Measurements from ENCODE around the gene FAM162A.

FAM162A gene

DNA sequence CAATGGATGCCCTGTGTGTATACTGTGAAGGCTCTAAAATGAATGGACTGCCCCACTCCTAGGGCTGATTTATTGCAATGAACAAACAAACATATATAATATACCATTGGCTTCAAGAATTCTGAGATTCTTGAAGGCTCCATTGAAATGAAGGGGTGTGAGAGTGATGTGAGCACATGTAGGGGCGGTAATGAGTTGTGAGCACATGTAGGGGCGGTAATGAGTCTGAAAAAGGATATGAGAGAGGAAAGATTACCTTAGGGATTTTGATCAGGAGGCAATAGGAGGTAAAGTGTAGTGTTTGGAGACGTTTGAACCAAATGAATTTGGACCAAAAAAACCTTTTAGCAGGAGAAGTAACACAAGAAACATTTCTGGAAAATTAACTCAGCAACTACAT lies 3.7 kb downstream of the FAM162A start:
- DNase-seq (ENCODE audit: low read depth in 2 of 2, low spot score in 1 of 2): no peak

- DNase-seq (ENCODE audit: low read depth in 2 of 2, low spot score in 1 of 2): no peak
Measured at GRCh38 chr3:122389197-122389596, 5.2 kb downstream of the FAM162A start.

DNA sequence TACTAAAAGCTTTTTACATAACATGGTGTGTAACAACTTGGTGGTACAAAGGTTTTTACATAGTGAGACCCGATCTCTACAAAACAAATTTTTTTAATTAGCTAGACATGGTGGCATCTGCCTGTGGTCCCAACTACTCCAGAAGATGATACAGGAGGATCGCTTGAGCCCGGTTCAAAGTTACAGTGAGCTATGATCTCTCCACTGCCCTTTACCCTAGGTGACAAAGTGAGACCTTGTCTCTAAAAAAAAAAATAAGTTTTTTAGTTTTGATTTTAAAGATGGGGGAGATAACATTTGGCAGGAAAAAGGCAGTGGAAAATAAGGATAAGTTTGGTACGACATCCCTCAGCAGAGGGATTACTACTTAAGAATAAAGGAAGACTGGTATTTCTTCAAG lies 5.9 kb downstream of the FAM162A start:
- DNase-seq (ENCODE audit: low read depth in 2 of 2, low spot score in 1 of 2): no peak

GRCh38 chr3:122390665-122391064 lies 6.7 kb downstream of the FAM162A start:
- no peak for DNase-seq (ENCODE audit: low read depth in 2 of 2, low spot score in 1 of 2)

DNA sequence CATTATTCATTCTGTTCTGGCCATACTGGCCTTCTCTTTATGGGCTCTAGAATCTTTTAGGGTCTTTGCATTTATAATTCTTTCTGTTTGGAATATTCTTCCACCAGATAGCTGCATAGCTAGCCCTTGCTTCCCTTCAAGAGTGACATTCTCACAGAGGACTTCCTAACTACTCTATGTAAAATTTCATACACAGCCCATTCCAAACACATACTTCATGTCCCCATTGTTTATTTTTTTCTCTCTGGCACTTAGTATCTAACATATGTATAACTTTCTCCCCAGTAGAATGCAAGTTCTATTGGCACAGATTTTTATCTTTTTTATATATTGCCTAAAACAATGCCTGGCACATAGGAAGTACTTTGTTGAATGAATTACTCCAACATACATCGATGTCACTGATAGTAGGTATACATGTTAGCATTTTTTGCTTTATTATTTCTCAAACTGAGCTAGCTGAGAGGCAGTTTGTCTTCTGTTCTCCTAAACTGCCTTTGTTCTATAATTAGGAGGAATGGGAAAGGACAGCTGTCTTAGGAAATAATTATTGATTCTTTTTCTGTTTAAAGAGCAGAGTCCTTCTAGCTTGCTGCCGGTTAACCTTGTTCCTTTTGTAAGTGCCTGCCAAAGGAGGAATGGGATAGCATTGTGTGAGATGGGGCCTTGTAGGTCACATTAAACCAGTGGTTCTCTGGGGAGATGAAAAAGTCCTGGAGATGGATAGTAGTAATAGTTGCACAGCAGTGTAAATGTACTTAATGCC lies 7.9 kb downstream of the FAM162A start:
- no peak for DNase-seq (ENCODE audit: low read depth in 2 of 2, low spot score in 1 of 2)

- no peak for DNase-seq (ENCODE audit: low read depth in 2 of 2, low spot score in 1 of 2)
Measured at GRCh38 chr3:122392868-122393844, 9.2 kb downstream of the FAM162A start.

GRCh38 chr3:122394173-122394572 lies 10.2 kb downstream of the FAM162A start:
- no peak for DNase-seq (ENCODE audit: low read depth in 2 of 2, low spot score in 1 of 2)

DNA sequence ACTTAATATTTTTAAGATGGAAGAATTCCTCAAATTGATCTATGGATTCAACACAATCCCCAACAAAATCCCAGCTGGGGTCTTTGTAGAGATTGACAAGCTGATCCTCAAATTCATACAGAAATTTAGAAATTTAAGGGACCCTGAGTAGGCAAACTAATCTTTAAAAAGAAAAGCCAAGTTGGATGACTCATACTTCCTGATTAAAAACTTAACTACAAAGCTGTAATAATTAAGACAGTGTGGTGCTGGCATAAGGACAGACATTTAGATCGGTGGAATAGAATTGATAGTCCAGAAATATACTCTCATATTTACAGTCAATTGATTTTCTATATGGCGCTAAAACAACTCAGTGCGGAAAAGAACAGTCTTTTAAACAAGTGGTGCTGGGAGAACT lies 11.6 kb downstream of the FAM162A start:
- no peak for DNase-seq (ENCODE audit: low read depth in 2 of 2, low spot score in 1 of 2)

DNA sequence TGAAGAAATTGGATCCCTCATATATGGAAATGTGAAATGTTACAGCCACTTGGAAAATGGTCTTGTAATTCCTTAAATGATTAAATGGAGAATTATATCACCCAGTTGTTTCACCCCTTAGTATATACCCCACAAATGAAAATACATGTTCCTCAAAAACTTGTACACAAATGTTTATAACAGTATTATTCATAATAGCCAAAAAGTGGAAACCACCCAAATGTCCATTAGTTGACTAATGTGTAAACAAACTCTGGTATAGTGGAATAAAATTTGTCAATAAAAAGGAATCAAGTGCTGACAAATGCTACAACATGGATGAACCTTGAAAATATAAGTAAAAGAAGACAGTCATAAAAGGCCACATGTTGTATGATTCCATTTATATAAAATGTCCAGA lies 12.5 kb downstream of the FAM162A start:
- DNase-seq (ENCODE audit: low read depth in 2 of 2, low spot score in 1 of 2): no peak

- DNase-seq (ENCODE audit: low read depth in 2 of 2, low spot score in 1 of 2): no peak
Measured at GRCh38 chr3:122397201-122397600, 13.2 kb downstream of the FAM162A start.

GRCh38 chr3:122398920-122399319 lies 14.9 kb downstream of the FAM162A start:
- no peak for DNase-seq (ENCODE audit: low read depth in 2 of 2, low spot score in 1 of 2)

GRCh38 chr3:122403489-122403888 lies 19.5 kb downstream of the FAM162A start:
- DNase-seq (ENCODE audit: low read depth in 2 of 2, low spot score in 1 of 2): no peak

- no peak for DNase-seq (ENCODE audit: low read depth in 2 of 2, low spot score in 1 of 2)
Measured at GRCh38 chr3:122405015-122405414, 21.0 kb downstream of the FAM162A start.

DNA sequence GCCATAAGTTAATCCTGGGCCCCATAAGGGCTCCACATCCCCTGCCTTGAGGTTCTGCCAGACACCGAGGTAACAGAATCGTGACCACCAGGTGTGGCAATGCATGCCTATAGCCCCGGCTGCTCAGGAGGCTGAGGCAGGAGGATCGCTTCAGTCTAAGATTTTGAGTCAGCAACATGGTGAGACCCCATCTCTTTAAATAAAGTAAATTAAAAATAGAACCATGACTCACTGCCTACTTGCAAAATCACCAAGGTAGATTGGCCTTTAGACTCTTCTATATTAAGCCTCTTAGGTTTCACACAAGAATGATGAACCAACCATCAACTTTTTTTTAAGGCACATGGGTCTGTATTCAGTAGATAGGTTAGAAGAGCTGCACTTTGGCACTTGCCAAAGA lies 22.2 kb downstream of the FAM162A start:
- no peak for DNase-seq (ENCODE audit: low read depth in 2 of 2, low spot score in 1 of 2)

GRCh38 chr3:122407946-122408345 lies 24.0 kb downstream of the FAM162A start:
- no peak for DNase-seq (ENCODE audit: low read depth in 2 of 2, low spot score in 1 of 2)

- no peak for DNase-seq (ENCODE audit: low read depth in 2 of 2, low spot score in 1 of 2)
Measured at GRCh38 chr3:122409446-122409845, 25.5 kb downstream of the FAM162A start.

- DNase-seq (ENCODE audit: low read depth in 2 of 2, low spot score in 1 of 2): no peak
Measured at GRCh38 chr3:122410111-122410510, 26.1 kb downstream of the FAM162A start.

DNA sequence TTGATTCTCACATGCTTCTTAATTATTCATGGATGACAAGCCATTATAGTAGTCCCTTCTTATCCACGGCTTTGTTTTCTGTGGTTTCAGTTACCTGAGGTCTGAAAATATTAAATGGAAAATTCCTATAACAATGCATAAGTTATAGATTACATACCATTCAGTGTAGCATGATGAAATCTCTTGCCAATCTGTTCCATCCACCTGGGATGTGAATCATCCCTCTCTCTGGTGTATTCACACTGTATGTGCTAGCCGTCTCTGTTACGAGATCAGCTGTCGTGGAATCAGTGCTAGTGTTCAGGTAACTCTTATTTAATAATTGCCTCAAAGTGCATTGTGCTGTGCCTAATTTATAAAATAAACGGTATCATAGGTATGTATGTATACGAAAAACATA lies 26.7 kb downstream of the FAM162A start:
- no peak for DNase-seq (ENCODE audit: low read depth in 2 of 2, low spot score in 1 of 2)

- DNase-seq (ENCODE audit: low read depth in 2 of 2, low spot score in 1 of 2): no peak
Measured at GRCh38 chr3:122414391-122414790, 30.4 kb downstream of the FAM162A start.

DNA sequence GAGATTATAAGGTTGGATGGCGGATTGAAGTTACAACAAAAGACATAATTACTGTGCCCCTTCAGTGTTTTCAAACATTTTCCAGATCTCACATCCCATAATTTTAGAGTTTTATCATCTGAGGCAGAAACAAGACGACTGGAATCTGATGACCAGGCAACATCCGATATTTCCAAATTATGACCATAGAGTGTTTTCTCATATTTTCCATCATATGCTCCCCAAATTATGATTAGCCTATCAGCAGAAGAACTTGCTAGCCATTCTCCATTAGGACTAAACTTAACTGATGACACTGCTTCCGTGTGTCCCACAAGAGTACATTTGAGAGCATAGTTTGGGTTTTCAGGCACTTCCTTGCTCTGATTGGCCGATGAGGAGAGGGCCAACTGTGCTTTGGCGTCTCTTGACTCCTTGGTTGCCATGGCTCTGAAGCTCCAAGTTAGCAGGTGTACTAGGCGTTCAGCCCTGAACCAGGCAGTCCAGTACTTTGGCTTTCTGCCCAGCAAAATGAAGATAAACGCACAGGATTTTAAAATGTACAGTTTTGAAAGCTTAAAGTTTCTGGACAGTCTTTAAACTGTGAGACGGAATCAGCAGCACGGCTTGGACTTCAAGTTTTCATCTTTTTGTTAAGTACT lies 31.2 kb downstream of the FAM162A start:
- DNase-seq (ENCODE audit: low read depth in 2 of 2, low spot score in 1 of 2): no peak

- peak; percentile 98 for DNase-seq (ENCODE audit: low read depth in 2 of 2, low spot score in 1 of 2)
Measured at GRCh38 chr3:122415762-122416654, 32.0 kb downstream of the FAM162A start, which contains the start of gene WDR5B. Gene WDR5B (minus strand): TSS chr3:122416062. CDS start chr3:122415528, 534 bp downstream.
